Measurements from ENCODE around the gene OR1M1.
"Not testable (repeated sequence)": the region's sequence is repeated elsewhere in the genome, so short reads cannot be mapped to it uniquely, and the experiment has no call there.

GRCh38 chr19:9053674-9054073 lies 33.2 kb upstream of the OR1M1 start:
- not testable (repeated sequence) for TF ChIP-seq CTCF (IDR thresholded peaks at IDR 0.05; ENCODE audit: insufficient read depth, low read depth, low read length); EZH2 (IDR thresholded peaks at IDR 0.05; ENCODE audit: insufficient read depth, low read length)
